Fibroblast of the aortic adventitia (primary cell): Measurements from ENCODE around the gene GNB1. TPM values are rescaled to one million over a fixed set of nuclear protein-coding genes. Genes with fewer than 3 reads are reported as not detected.
A peak's percentile ranks its signal among the peaks of the same experiment; 100 is the strongest.

Experiments
- DNase-seq: peaks from one replicate; pipeline ENCODE4 v3.0.0-alpha.2; 2010; ENCODE audit warnings: low read depth
- H3K4me3 ChIP-seq: 2 replicates; pipeline ENCODE4 v1.5.1; 2011; ENCODE audit warnings: low read depth, mild to moderate bottlenecking, control low read depth, low read length, moderate library complexity
- CTCF ChIP-seq: IDR thresholded peaks from 2 replicates; pipeline ENCODE4 v1.5.1; 2011; ENCODE audit warnings: mild to moderate bottlenecking, low read length, control low read depth, inconsistent platforms; ENCODE audit not compliant: insufficient read depth
- total RNA-seq: library from RNA; depleted of rRNA; stranded (reverse); fragments of >200 nt; gene quantifications from 2 replicates; pipeline ENCODE4 v1.2.3, GENCODE V29; 2012; ENCODE audit warnings: low replicate concordance

Gene GNB1
- total RNA-seq, 1 donor, result 108 TPM

GRCh38 chr1:1777583-1777899, 113.3 kb downstream of the GNB1 start:
- DNase-seq, result no peak
- no peak for TF ChIP-seq CTCF
- H3K4me3 ChIP-seq, result peak overlapping the region; percentile 71

- no peak for TF ChIP-seq CTCF
- DNase-seq, result peak; percentile 68
- H3K4me3 ChIP-seq, result peak overlapping the region; percentile 71
Measured at GRCh38 chr1:1776672-1777582, 114.0 kb downstream of the GNB1 start.

- H3K4me3 ChIP-seq, result no peak overlapping the region
Measured at GRCh38 chr1:1775327-1776226, 115.3 kb downstream of the GNB1 start.

GRCh38 chr1:1773874-1774273, 117.0 kb downstream of the GNB1 start:
- no peak for TF ChIP-seq CTCF
- no peak for DNase-seq

More at GRCh38 chr1:1775327-1776226, 115.3 kb downstream of the GNB1 start:
- DNase-seq, result no peak
- TF ChIP-seq CTCF, result no peak

GRCh38 chr1:1771096-1771495, 119.8 kb downstream of the GNB1 start:
- no peak for DNase-seq
- no peak for TF ChIP-seq CTCF
- no peak overlapping the region for H3K4me3 ChIP-seq

More at GRCh38 chr1:1773874-1774273, 117.0 kb downstream of the GNB1 start:
- H3K4me3 ChIP-seq, result no peak overlapping the region

GRCh38 chr1:1770102-1770501, 120.8 kb downstream of the GNB1 start:
- no peak overlapping the region for H3K4me3 ChIP-seq
- TF ChIP-seq CTCF, result no peak
- no peak for DNase-seq
